Testis (tissue), 2 donors: ENCODE results near the gene SEMA3F.

Experiments
- POLR2A ChIP-seq: fragments of 450-650 bp; IDR thresholded peaks from one replicate; pipeline ENCODE4 v1.6.1; 2017; ENCODE audit warnings: antibody characterized with exemption, mild to moderate bottlenecking, moderate library complexity
- TF ChIP-seq, protein P1 (sequence below), 3 experiments: fragments of 450-650 bp in 2 of 3; fragments of 200-600 bp in 1 of 3; sonication (generic) in 1 of 3; IDR thresholded peaks; one replicate each; pipeline ENCODE4 v1.5.1; 2016 to 2019; ENCODE audit warnings: antibody characterized with exemption in 3 of 3, mild to moderate bottlenecking in 2 of 3, moderate library complexity in 1 of 3

DNA sequence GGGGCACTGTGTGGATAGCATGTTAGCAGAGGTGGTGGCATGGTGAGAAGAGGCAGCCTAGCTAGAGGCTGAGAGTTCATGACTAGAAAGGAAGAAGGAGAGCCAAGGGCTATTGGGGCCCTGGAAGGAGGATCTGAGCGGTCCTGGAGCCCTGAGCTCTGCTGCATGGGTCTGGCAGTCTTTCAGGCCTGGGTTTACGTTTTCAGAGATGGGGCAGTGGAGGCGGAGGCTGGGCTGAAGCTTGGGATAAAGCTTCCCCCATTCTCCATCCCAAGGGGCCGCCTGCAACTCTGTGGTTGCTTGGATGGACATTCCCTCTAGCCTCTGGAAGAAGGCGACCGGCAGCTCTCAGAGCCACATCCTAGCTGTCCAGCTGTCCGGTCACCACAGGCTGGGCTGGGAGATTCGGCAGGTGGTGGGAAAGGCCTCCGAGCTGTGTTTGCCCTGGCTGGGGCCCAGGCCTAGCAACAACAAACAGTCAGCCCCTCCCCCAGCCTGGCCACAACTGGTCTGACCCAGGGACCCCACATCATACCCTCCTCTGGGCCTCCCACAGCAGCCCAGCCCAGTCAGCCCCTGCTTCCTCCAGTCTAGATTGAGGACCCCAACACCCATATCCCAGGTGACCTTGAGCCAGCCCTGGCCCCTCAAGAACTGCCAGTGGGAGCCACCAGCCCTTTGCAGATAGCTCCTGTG is 48.1 kb downstream of the SEMA3F start:
- TF ChIP-seq, protein P1, sequence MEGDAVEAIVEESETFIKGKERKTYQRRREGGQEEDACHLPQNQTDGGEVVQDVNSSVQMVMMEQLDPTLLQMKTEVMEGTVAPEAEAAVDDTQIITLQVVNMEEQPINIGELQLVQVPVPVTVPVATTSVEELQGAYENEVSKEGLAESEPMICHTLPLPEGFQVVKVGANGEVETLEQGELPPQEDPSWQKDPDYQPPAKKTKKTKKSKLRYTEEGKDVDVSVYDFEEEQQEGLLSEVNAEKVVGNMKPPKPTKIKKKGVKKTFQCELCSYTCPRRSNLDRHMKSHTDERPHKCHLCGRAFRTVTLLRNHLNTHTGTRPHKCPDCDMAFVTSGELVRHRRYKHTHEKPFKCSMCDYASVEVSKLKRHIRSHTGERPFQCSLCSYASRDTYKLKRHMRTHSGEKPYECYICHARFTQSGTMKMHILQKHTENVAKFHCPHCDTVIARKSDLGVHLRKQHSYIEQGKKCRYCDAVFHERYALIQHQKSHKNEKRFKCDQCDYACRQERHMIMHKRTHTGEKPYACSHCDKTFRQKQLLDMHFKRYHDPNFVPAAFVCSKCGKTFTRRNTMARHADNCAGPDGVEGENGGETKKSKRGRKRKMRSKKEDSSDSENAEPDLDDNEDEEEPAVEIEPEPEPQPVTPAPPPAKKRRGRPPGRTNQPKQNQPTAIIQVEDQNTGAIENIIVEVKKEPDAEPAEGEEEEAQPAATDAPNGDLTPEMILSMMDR (IDR thresholded peaks at IDR 0.05) = no peak
- TF ChIP-seq POLR2A = no peak
